Peyer's patch (tissue), 4 donors: ENCODE measurements around the gene CHST15. TPM values are rescaled to one million over a fixed set of nuclear protein-coding genes. Genes with fewer than 3 reads are reported as not detected.

Experiments used
- DNase-seq, 3 donors: peaks; one replicate each; pipeline ENCODE4 v3.0.0-alpha.2; 2017 to 2019
- H3K27ac ChIP-seq, 4 donors: fragments of 200-600 bp; sonication (generic); one replicate each; pipeline ENCODE4 v1.5.1; 2016 to 2019
- H3K27me3 ChIP-seq, 2 donors: fragments of 200-600 bp; sonication (generic); one replicate each; pipeline ENCODE4 v1.5.1; 2019
- H3K36me3 ChIP-seq, 3 donors: fragments of 200-600 bp; sonication (generic); one replicate each; pipeline ENCODE4 v1.5.1; 2016 to 2019
- H3K4me1 ChIP-seq, 4 donors: fragments of 200-600 bp; sonication (generic); one replicate each; pipeline ENCODE4 v1.5.1; 2016 to 2019
- H3K4me3 ChIP-seq, 4 donors: fragments of 200-600 bp; sonication (generic); 1 replicate in 3 of 4; 2 replicates in 1 of 4; pipeline ENCODE4 v1.5.1; 2016 to 2019; ENCODE audit warnings: mild to moderate bottlenecking in 1 of 4
- H3K9me3 ChIP-seq, 4 donors: fragments of 200-600 bp; sonication (generic); one replicate each; pipeline ENCODE4 v1.5.1; 2016 to 2019; ENCODE audit warnings: mild to moderate bottlenecking in 1 of 4
- POLR2A ChIP-seq, 2 donors: fragments of 450-650 bp; IDR thresholded peaks; one replicate each; pipeline ENCODE4 v1.5.1; 2017; ENCODE audit warnings: antibody characterized with exemption in 2 of 2, mild to moderate bottlenecking in 2 of 2, moderate library complexity in 2 of 2
- total RNA-seq, 4 donors: library from RNA; depleted of rRNA; stranded (reverse); fragments of >200 nt; gene quantifications; one replicate each; pipeline ENCODE4 v1.1.0, GENCODE V29; 2016
- TF ChIP-seq, protein P1 (sequence below), 6 experiments: fragments of 450-650 bp in 4 of 6; fragments of 200-600 bp in 2 of 6; sonication (generic) in 1 of 6; IDR thresholded peaks; one replicate each; pipeline ENCODE4 v1.5.1; 2017 to 2019; ENCODE audit warnings: antibody characterized with exemption in 6 of 6, mild to moderate bottlenecking in 3 of 6, moderate library complexity in 1 of 6

The CHST15 gene
- total RNA-seq, 4 donors from 2014 or later, result 3.9 to 55.3 (median 10.9) TPM

GRCh38 chr10:124126145-124126982 lies 33.0 kb upstream of the CHST15 start:
- H3K4me3 ChIP-seq, result no peak overlapping the region
- no peaks in the 10 kb centered on the region for H3K36me3 ChIP-seq
- no peak for DNase-seq

DNA sequence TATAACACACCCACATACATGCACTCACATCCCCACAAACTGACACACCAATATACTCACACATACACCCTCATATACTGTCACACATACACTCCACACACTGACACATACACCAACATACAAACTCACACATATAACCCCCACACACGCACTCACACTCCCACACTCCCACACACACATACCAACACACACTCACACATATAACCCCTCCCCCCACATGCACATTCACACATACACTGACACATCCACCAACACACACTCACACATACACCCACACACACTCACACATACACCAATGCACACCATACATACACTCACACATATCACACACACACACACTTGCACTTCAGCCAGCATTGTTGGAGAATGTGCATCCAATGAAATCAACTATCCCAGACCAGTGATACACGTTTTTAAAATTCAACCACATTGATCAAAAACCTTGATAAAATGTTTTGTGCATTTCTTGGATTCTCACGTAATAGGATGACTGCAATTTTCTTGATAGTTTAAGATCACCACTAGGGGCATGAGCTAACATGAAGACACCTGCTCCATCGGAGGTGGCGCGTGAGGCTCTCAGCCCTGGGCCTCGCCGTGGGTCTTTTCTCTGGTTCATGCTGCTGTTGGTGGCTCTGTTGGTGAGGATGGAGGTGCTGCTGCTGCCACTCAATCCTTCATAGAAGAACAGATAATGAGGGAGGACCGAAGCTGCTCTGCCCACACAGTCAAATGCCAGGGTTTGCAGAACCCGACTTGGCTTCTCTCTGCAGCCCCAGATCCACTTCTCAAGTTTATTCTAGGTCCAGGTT lies 32.1 kb upstream of the CHST15 start:
- Histone ChIP-seq H3K4me3 (no peak overlapping the region), H3K27ac (no peak overlapping the region), H3K36me3 (no peaks in the 10 kb centered on the region), H3K9me3 (no peaks in the 10 kb centered on the region), H3K27me3 (no peaks in the 10 kb centered on the region), H3K4me1 (no peaks in the 10 kb centered on the region)
- peak in 1 of 3 donors; percentile 37 for DNase-seq
- no peak for TF ChIP-seq POLR2A (IDR thresholded peaks at IDR 0.05)
- TF ChIP-seq, protein P1, sequence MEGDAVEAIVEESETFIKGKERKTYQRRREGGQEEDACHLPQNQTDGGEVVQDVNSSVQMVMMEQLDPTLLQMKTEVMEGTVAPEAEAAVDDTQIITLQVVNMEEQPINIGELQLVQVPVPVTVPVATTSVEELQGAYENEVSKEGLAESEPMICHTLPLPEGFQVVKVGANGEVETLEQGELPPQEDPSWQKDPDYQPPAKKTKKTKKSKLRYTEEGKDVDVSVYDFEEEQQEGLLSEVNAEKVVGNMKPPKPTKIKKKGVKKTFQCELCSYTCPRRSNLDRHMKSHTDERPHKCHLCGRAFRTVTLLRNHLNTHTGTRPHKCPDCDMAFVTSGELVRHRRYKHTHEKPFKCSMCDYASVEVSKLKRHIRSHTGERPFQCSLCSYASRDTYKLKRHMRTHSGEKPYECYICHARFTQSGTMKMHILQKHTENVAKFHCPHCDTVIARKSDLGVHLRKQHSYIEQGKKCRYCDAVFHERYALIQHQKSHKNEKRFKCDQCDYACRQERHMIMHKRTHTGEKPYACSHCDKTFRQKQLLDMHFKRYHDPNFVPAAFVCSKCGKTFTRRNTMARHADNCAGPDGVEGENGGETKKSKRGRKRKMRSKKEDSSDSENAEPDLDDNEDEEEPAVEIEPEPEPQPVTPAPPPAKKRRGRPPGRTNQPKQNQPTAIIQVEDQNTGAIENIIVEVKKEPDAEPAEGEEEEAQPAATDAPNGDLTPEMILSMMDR (IDR thresholded peaks at IDR 0.05), result peak; percentile 5 to 45 (median 25)

More at GRCh38 chr10:124126145-124126982, 33.0 kb upstream of the CHST15 start:
- no peaks in the 10 kb centered on the region for H3K4me1 ChIP-seq
- TF ChIP-seq, protein P1 (IDR thresholded peaks at IDR 0.05), result no peak
- TF ChIP-seq POLR2A (IDR thresholded peaks at IDR 0.05), result no peak
- H3K9me3 ChIP-seq, result no peaks in the 10 kb centered on the region
- H3K27ac ChIP-seq, result no peak overlapping the region
- H3K27me3 ChIP-seq, result no peaks in the 10 kb centered on the region

DNA sequence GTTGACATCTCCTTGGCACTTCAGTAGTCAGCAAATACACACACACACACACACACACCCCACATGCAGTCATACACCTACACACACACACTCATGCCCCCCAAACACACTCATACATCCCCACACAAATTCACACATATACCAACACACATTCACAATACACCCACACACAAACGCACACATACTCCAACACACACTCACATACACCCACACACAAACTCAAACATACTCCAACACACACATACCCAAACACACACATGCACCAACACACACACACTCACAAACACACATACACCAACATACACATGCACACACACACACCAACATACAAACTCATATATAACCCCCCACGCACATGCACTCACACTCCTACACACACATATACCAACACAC lies 31.4 kb upstream of the CHST15 start:
- no peaks in the 10 kb centered on the region for H3K9me3 ChIP-seq
- no peaks in the 10 kb centered on the region for H3K36me3 ChIP-seq
- no peak for TF ChIP-seq POLR2A (IDR thresholded peaks at IDR 0.05)
- TF ChIP-seq, protein P1 (IDR thresholded peaks at IDR 0.05), result no peak
- no peaks in the 10 kb centered on the region for H3K27me3 ChIP-seq
- H3K4me1 ChIP-seq, result no peaks in the 10 kb centered on the region
- DNase-seq, result no peak
- H3K4me3 ChIP-seq, result no peak overlapping the region
- peak overlapping the region in 1 of 4 donors; percentile 75 for H3K27ac ChIP-seq

DNA sequence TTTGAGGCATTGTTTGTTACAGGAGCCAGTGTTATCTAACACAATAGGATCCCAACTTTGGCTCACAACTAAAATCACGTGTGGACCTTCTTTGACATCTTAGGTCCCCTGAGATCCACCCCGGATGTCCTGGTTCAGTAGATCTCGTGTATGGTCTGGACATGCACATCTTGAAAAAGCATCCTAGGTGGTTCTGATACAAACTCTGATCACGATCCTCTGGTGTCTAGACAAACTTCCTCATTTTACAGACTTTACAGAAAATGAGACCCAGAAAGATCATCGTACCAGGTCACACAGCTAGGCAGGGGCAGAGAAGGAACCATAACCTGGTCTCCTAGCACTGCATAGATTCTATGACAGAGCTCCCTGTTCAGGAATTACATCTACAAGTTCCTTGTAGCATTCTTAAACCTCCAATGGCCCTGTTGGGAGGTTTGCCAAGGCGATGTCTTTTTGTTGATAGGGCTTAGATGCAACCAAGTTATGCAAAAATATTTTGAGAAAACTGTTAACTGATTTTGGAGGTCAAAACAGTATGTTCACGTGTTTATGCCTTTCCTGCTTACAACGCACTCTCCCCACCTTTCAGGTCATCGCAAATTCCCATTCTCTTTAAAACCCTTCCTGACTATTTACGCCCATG lies 30.8 kb upstream of the CHST15 start:
- H3K27me3 ChIP-seq, result no peaks in the 10 kb centered on the region
- H3K4me3 ChIP-seq, result no peak overlapping the region
- TF ChIP-seq, protein P1 (IDR thresholded peaks at IDR 0.05), result no peak
- peaks cover 0 to 3% (median 0%) of the 10 kb centered on the region in 4 donors for H3K4me1 ChIP-seq
- peak in 2 of 3 donors; percentile 74 to 82 for DNase-seq
- H3K36me3 ChIP-seq, result no peaks in the 10 kb centered on the region
- peak overlapping the region in 2 of 4 donors; percentile 22 to 75 for H3K27ac ChIP-seq
- H3K9me3 ChIP-seq, result no peaks in the 10 kb centered on the region

GRCh38 chr10:124123156-124123555 lies 29.8 kb upstream of the CHST15 start:
- TF ChIP-seq POLR2A (IDR thresholded peaks at IDR 0.05), result no peak
- TF ChIP-seq, protein P1 (IDR thresholded peaks at IDR 0.05), result no peak
- Histone ChIP-seq H3K4me3 (no peak overlapping the region), H3K36me3 (no peaks in the 10 kb centered on the region), H3K4me1 (peaks cover 0 to 5% (median 0%) of the 10 kb centered on the region in 4 donors), H3K27ac (peak overlapping the region in 1 of 4 donors; percentile 75), H3K9me3 (no peaks in the 10 kb centered on the region), H3K27me3 (no peaks in the 10 kb centered on the region)
- no peak for DNase-seq
